H9 (cell line): ENCODE results near the gene SLC22A13. TPM values are rescaled to one million over a fixed set of nuclear protein-coding genes. Genes with fewer than 3 reads are reported as not detected.

ENCODE experiments used
- DNase-seq: peaks from one replicate; pipeline ENCODE4 v3.0.0-alpha.2; 2017
- H2AFZ ChIP-seq: one replicate; pipeline ENCODE4 v1.6.1; 2013; ENCODE audit warnings: mild to moderate bottlenecking, low read length, control low read depth, moderate library complexity
- H2AK5ac ChIP-seq: 2 replicates; pipeline ENCODE4 v1.6.1; 2013; ENCODE audit warnings: low read length, control low read depth, mixed read lengths; ENCODE audit not compliant: insufficient read length
- H2BK120ac ChIP-seq: one replicate; pipeline ENCODE4 v1.6.1; 2013; ENCODE audit warnings: low read depth, mild to moderate bottlenecking, low read length, control low read depth, inconsistent platforms; ENCODE audit not compliant: poor library complexity, severe bottlenecking
- H2BK12ac ChIP-seq: 2 replicates; pipeline ENCODE4 v1.6.1; 2013; ENCODE audit warnings: low read length, control low read depth, mixed read lengths, low read depth; ENCODE audit not compliant: insufficient read length
- H2BK15ac ChIP-seq: 2 replicates; pipeline ENCODE4 v1.6.1; 2013; ENCODE audit warnings: low read depth, low read length, control low read depth
- H2BK20ac ChIP-seq: one replicate; pipeline ENCODE4 v1.6.1; 2013; ENCODE audit warnings: low read depth, mild to moderate bottlenecking, low read length, control low read depth, inconsistent platforms; ENCODE audit not compliant: poor library complexity, severe bottlenecking
- H2BK5ac ChIP-seq: 2 replicates; pipeline ENCODE4 v1.6.1; 2013; ENCODE audit warnings: low read length, control low read depth, mixed read lengths; ENCODE audit not compliant: insufficient read length
- H3K14ac ChIP-seq: 2 replicates; pipeline ENCODE4 v1.6.1; 2013; ENCODE audit warnings: low read length, control low read depth; ENCODE audit not compliant: insufficient read depth
- H3K18ac ChIP-seq: 2 replicates; pipeline ENCODE4 v1.6.1; 2013; ENCODE audit warnings: low read depth, mild to moderate bottlenecking, mixed read lengths, low read length, control low read depth; ENCODE audit not compliant: insufficient read length
- H3K23ac ChIP-seq: 2 replicates; pipeline ENCODE4 v1.6.1; 2013; ENCODE audit warnings: low read length, control low read depth, mixed read lengths, low read depth; ENCODE audit not compliant: insufficient read length
- H3K23me2 ChIP-seq: 2 replicates; pipeline ENCODE4 v1.6.1; 2013; ENCODE audit warnings: low read depth, mild to moderate bottlenecking, mixed read lengths, low read length, control low read depth; ENCODE audit not compliant: insufficient read length, poor library complexity, severe bottlenecking
- H3K27ac ChIP-seq: 2 replicates; pipeline ENCODE4 v1.5.1; 2013; ENCODE audit warnings: low read length, control low read depth, mixed read lengths, low read depth; ENCODE audit not compliant: insufficient read length
- H3K27me3 ChIP-seq: 2 replicates; pipeline ENCODE4 v1.6.1; 2013; ENCODE audit warnings: low read length, control low read depth, inconsistent platforms; ENCODE audit not compliant: insufficient read depth
- H3K4ac ChIP-seq: 2 replicates; pipeline ENCODE4 v1.6.1; 2013; ENCODE audit warnings: low read depth, mild to moderate bottlenecking, control low read depth, inconsistent platforms, low read length, moderate library complexity
- H3K4me1 ChIP-seq: 2 replicates; pipeline ENCODE4 v1.6.1; 2013; ENCODE audit warnings: low read length, control low read depth, inconsistent platforms; ENCODE audit not compliant: insufficient read depth
- H3K4me2 ChIP-seq: 2 replicates; pipeline ENCODE4 v1.6.1; 2013; ENCODE audit warnings: low read length, control low read depth, mixed read lengths; ENCODE audit not compliant: insufficient read length, insufficient read depth
- H3K56ac ChIP-seq: 2 replicates; pipeline ENCODE4 v1.6.1; 2013; ENCODE audit warnings: low read depth, mild to moderate bottlenecking, mixed read lengths, low read length, control low read depth; ENCODE audit not compliant: insufficient read length
- H3K79me1 ChIP-seq: 2 replicates; pipeline ENCODE4 v1.6.1; 2013; ENCODE audit warnings: low read depth, mild to moderate bottlenecking, moderate library complexity, low read length, control low read depth, inconsistent platforms; ENCODE audit not compliant: insufficient read depth, poor library complexity, severe bottlenecking
- H3K79me2 ChIP-seq: 2 replicates; pipeline ENCODE4 v1.6.1; 2013; ENCODE audit warnings: low read length, control low read depth, inconsistent platforms; ENCODE audit not compliant: insufficient read depth
- H3K9ac ChIP-seq: 2 replicates; pipeline ENCODE4 v1.6.1; 2013; ENCODE audit warnings: low read length, control low read depth, mixed read lengths; ENCODE audit not compliant: insufficient read length; ENCODE audit errors: extremely low read depth
- H3K9me3 ChIP-seq: one replicate; pipeline ENCODE4 v1.6.1; 2013; ENCODE audit warnings: low read depth, low read length, inconsistent platforms; ENCODE audit not compliant: control insufficient read depth
- H3T11ph ChIP-seq: one replicate; pipeline ENCODE4 v1.6.1; 2013; ENCODE audit warnings: mild to moderate bottlenecking, low read length, control low read depth, inconsistent platforms
- H4K20me1 ChIP-seq: one replicate; pipeline ENCODE4 v1.6.1; 2013; ENCODE audit not compliant: control insufficient read depth, insufficient read length, insufficient read depth
- H4K5ac ChIP-seq: 2 replicates; pipeline ENCODE4 v1.6.1; 2013; ENCODE audit warnings: low read depth, mild to moderate bottlenecking, mixed read lengths, low read length, control low read depth; ENCODE audit not compliant: insufficient read length
- H4K8ac ChIP-seq: replicated peaks from 2 replicates; pipeline ENCODE4 v1.6.1; 2013; ENCODE audit warnings: low read length, control low read depth, mixed read lengths, low read depth; ENCODE audit not compliant: insufficient read length
- H4K91ac ChIP-seq: 2 replicates; pipeline ENCODE4 v1.6.1; 2013; ENCODE audit warnings: low read depth, mild to moderate bottlenecking, moderate library complexity, mixed read lengths, low read length, control low read depth; ENCODE audit not compliant: insufficient read length
- H3K27ac Mint-ChIP-seq, 3 experiments: 2 replicates in 2 of 3; 3 replicates in 1 of 3; pipeline ENCODE4 v1.8.0; 2020 to 2021; ENCODE audit warnings: mixed read lengths in 3 of 3, mild to moderate bottlenecking in 1 of 3, moderate library complexity in 1 of 3
- H3K27me3 Mint-ChIP-seq: 2 replicates; pipeline ENCODE4 v1.8.0; 2021; ENCODE audit warnings: low read depth, mild to moderate bottlenecking, moderate library complexity, mixed read lengths
- H3K36me3 Mint-ChIP-seq, 3 experiments: 2 replicates in 2 of 3; 3 replicates in 1 of 3; pipeline ENCODE4 v1.8.0; 2020 to 2021; ENCODE audit warnings: low read depth in 3 of 3, mixed read lengths in 3 of 3; ENCODE audit not compliant: insufficient read depth in 1 of 3
- H3K4me1 Mint-ChIP-seq, 2 experiments: 2 replicates each; pipeline ENCODE4 v1.8.0; 2020; ENCODE audit warnings: mixed read lengths in 2 of 2
- H3K4me3 Mint-ChIP-seq, 2 experiments: 2 replicates in 1 of 2; 3 replicates in 1 of 2; pipeline ENCODE4 v1.8.0; 2020 to 2021; ENCODE audit warnings: mild to moderate bottlenecking in 2 of 2, mixed read lengths in 2 of 2, moderate library complexity in 1 of 2
- H3K9me3 Mint-ChIP-seq, 2 experiments: 2 replicates in 1 of 2; 3 replicates in 1 of 2; pipeline ENCODE4 v1.8.0; 2020; ENCODE audit warnings: mild to moderate bottlenecking in 2 of 2, mixed read lengths in 2 of 2, moderate library complexity in 1 of 2
- CTCF ChIP-seq: fragments of 200-600 bp; sonication (generic); conservative IDR thresholded peaks from 3 replicates; pipeline ENCODE4 v1.8.0; 2021; ENCODE audit warnings: antibody characterized with exemption, mild to moderate bottlenecking
- WGBS: extraction: QIAGEN DNeasy Blood & Tissue Kit; methylation state at CpG from one replicate; pipeline ENCODE4 v1.1.7; 2013; ENCODE audit warnings: missing lambda C conversion rate, low lambda C conversion rate, mixed read lengths; ENCODE audit not compliant: insufficient read length; ENCODE audit errors: extremely low coverage; 5-methylcytosine and 5-hydroxymethylcytosine counted together
- total RNA-seq: library from RNA; stranded (reverse); gene quantifications from 2 replicates; pipeline ENCODE4 v1.2.1, GENCODE V29; 2021

The SLC22A13 gene
- total RNA-seq, 1 experiment from 2014 or later = not detected

GRCh38 chr3:38224357-38224756, 41.3 kb upstream of the SLC22A13 start:
- H4K20me1 ChIP-seq = no peaks in the 10 kb centered on the region
- no peak overlapping the region for H4K8ac ChIP-seq
- H2AFZ ChIP-seq = no peak overlapping the region
- no peaks in the 10 kb centered on the region for H3K79me1 ChIP-seq
- H4K5ac ChIP-seq = no peak overlapping the region
- no peak overlapping the region for H2BK12ac ChIP-seq
- Mint-ChIP-seq H3K27me3 (no peaks in the 10 kb centered on the region), H3K9me3 (no peaks in the 10 kb centered on the region), H3K4me1 (no peaks in the 10 kb centered on the region), H3K27ac (no peak overlapping the region), H3K4me3 (no peak overlapping the region), H3K36me3 (peaks cover 4 to 35% (median 33%) of the 10 kb centered on the region in 3 experiments; a peak in 6 of 7 replicates)
- H3K56ac ChIP-seq = no peak overlapping the region
- H3K27ac ChIP-seq = no peak overlapping the region
- H4K91ac ChIP-seq = no peak overlapping the region
- H2AK5ac ChIP-seq = no peak overlapping the region
- no peak for DNase-seq
- H3K18ac ChIP-seq = no peak overlapping the region
- H2BK120ac ChIP-seq = no peak overlapping the region
- H3K9me3 ChIP-seq = no peaks in the 10 kb centered on the region
- no peak overlapping the region for H3K14ac ChIP-seq
- H3K4me2 ChIP-seq = no peak overlapping the region
- no peak overlapping the region for H3K23ac ChIP-seq
- WGBS = no CpG with 5 or more reads among the region's 4 CpGs
- H3K79me2 ChIP-seq = no peaks in the 10 kb centered on the region
- no peak for TF ChIP-seq CTCF
- H3K23me2 ChIP-seq = no peaks in the 10 kb centered on the region
- H3T11ph ChIP-seq = no peak overlapping the region
- no peak overlapping the region for H2BK5ac ChIP-seq
- no peaks in the 10 kb centered on the region for H3K27me3 ChIP-seq
- no peak overlapping the region for H3K4ac ChIP-seq
- no peaks in the 10 kb centered on the region for H3K4me1 ChIP-seq
- H3K9ac ChIP-seq = no peak overlapping the region
- H2BK15ac ChIP-seq = no peak overlapping the region
- no peak overlapping the region for H2BK20ac ChIP-seq
